GM19043 (cell line): Measurements from ENCODE around the gene LAMA3.
"Not testable (repeated sequence)": the region's sequence is repeated elsewhere in the genome, so short reads cannot be mapped to it uniquely, and the experiment has no call there.

Experiments
- ATAC-seq: cut with Tn5 transposase; IDR thresholded peaks from one replicate; pipeline ENCODE4 v1.9.1; 2021; ENCODE audit warnings: low read depth; ENCODE audit not compliant: unreplicated experiment

The LAMA3 gene

DNA sequence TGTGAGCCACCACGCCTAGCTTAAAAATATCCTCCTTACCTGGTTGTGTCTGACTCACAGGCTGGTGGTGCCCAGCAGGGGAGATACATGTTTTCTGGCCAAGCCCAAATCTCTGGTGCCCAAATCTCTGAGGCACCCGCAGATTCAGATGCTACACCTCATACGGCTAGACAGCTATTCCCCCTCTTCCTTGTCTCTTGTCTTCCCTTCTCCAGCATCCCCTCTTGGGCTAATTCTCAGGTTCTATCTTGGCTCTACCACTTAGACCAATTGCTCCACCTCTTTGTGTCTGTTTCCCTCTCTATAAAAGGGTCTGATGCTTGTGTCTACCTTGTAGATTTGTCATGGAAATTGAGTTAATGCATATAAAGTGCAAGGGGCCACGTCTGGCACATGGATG, 13.4 kb downstream of the LAMA3 start:
- ATAC-seq, result no peak

DNA sequence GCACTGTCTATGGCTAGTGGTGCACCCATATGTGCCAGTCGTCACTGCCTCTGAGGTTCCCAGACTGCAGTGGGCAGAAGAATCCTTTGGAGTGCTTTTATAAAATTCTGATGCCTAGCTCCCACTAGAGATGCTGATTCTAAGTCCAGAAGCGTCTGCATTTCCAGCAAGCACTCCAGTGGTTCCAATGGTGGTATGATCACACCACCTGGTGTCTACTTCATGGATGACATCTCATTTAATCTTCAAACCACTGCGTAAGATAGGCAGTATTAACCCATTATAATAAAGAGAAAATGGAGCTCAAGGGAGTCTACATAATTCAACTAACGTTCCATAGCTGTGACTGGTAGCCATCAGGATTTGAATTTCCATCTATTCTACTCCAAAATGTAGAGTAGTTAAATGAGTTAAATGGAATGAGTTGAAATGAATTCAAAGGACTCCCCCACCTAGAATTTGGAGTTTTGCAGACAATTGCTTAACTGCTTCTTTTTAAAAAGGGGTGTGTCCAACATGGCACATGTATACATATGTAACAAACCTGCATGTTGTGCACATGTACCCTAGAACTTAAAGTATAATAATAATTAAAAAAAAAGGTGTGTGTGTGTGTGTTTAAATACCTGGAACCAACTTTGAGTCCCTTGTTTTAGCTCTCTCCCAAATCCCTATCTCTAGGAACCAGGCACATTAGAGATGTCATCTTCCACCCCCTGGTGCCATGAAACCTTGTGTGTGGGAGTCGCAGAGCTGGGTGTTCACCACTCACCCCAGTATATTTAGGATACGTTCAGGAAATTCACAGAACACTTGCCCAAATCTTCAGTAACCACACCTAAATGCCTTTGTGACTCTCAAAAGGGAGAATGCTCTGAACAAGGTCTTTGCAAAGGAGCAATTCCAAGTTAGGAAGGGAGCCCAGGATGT, 14.1 kb downstream of the LAMA3 start:
- ATAC-seq, result no peak

- no peak for ATAC-seq
Measured at GRCh38 chr18:23703987-23704384, 14.7 kb downstream of the LAMA3 start.

GRCh38 chr18:23704806-23705205, 15.6 kb downstream of the LAMA3 start:
- ATAC-seq, result no peak

DNA sequence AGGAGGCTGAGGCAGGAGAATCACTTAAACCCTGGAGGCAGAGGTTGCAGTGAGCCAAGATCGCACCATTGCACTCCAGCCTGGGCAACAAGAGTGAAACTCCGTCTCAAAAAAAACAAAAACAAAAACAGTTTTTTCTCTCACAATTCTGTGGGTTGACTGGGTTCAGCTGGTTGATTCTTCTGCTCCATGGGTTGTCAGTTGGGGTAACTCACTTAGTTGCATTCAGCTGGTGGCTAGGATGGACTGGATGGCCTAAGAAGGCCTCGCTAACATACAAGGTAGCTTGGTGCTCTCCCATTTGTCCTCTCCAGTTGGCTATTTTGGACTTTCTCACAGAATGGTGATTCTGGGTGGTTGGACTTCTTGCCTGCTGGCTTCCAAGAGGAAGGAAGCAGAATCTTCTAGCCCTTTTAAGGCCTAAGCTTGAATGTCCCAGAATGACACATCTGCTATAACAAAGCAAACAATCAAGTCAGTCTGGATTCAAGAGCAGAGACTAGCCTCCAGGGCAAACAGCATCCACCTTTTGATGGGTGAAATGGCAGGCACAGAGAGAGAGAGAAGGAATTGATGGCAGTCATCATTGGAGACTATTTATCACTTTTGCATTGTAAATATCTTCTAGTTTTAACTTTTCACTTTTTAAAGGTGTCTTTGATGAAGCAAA, 17.9 kb downstream of the LAMA3 start:
- no peak for ATAC-seq

DNA sequence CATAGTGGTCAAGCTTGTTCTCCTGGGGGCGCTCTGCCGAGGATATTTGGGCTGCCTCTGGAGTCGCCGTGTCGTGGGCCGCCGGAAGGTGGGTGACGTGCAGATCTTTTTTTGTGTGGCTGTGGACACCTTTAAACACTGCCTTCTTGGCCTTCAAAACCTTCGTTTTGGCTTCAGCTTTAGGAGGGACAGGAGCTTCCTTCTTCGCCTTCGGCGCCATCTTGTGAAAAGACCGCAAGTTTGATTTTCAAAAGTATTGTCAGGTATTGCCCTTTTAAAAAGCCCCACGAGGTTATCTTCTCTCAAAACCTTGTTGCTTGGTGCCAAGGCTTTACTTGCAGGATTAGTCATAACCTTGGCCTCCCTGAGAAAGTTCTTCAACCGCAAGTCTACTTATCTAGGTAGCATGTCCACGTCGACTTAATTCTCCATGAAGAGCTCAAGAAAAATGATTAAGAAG, 20.8 kb downstream of the LAMA3 start:
- ATAC-seq, result no peak

DNA sequence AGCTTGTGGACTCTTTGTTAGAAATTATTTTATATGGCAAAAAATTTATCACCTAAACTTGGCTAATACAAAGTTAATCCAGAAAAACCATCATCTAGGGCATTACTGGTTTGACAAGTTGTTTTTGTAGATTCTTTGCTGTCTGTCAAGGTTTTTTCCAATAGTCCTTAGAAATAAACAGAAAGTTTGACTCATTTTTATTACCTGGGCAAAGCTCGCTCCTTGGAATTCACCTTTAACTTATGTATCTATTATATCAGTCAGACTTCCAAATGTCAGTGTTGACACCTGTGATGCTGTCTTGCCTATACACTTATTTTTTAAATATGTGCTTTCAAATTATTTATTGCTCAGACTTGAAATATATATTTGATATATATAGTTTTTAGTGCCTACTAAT, 21.7 kb downstream of the LAMA3 start:
- no peak for ATAC-seq

DNA sequence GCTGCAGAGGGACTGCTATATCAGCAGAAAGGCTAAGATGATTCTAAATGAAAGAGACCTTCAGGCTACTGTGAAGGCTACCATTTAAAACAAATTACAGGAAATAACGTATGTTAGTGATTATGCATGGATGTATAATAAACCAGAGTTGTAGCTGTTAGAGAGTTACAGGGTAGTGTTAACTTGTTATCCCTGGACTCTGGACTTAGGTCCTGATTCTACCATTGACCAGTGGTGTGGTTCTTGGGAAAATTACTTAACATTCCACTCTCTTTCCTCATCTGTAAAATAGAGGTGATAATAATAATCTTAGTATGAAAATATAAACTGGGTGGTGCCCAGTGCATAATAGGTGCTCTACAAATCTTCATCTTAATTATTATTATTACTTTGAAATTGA, 22.2 kb downstream of the LAMA3 start:
- no peak for ATAC-seq

DNA sequence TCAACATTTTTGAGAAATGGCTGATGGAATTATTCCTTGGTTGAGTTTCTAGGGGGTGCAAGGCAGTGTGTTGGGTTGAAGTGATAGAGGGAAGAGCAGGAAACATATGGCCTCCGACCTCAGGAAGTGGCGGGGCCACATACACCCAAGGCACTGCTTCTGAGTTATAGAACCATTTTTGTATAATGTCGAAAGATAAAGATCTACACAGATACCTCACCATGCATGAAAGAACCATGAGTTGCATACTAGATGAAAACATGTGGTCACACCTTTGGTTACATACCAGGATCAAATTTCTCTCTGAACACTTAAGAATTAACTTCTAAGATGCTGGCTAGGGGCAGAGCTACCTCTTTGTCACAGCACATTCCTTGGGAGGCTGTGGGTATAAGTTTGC, 23.2 kb downstream of the LAMA3 start:
- no peak for ATAC-seq

DNA sequence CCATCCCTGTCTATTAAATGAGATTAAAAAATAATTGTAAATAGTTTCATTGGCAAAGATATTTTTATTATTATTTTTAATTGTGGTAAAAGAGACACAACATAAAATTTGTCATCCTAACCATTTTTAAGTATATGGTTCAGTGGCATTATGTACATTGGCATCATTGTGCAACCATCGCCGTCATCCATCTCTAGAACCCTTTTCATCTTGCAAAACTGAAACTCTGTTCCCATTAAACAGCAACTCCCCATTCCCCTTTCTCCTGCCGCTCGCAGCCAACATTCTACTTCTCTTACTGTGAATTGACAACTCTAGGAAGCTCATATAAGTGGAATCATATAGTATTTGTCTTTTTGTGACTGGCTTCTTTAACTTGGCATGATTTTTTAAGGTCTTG, 25.3 kb downstream of the LAMA3 start:
- ATAC-seq, result no peak

DNA sequence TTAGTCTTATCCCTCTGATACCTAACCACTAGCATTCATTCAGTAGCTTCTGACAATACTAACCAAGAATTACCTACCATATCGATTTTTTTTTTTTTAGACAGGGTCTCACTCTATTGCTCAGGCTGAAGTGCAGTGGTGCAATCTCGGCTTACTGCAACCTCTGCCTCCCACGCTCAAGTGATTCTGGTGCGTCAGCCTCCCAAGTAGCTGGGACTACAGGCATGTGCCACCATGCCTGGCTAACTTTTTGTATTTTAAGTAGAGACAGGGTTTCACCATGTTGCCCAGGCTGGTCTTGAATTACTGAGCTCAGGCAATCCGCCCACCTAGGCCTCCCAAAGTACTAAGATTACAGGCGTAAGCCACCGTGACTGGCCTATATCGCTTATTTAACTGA, 26.8 kb downstream of the LAMA3 start:
- not testable (repeated sequence) for ATAC-seq

DNA sequence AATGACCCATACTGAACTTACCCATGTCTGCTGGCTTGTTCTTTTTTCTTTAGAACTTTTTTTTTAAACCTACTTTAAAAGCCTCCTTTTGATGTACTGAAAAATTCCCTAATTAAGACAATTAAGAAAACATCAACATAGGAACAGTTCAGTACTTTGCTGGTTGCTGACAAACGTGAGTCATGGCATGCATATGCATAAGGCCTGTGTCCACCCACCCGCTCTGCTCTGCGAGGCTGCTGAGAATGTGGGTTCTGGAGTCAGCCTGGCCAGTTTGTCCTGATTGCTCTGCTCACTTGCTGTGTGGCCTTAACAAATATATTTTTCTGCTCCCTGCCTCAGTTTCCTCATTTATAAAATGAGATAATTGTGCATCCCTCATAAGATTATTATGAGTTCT, 27.3 kb downstream of the LAMA3 start:
- ATAC-seq, result no peak

- no peak for ATAC-seq
Measured at GRCh38 chr18:23716966-23717365, 27.7 kb downstream of the LAMA3 start.

DNA sequence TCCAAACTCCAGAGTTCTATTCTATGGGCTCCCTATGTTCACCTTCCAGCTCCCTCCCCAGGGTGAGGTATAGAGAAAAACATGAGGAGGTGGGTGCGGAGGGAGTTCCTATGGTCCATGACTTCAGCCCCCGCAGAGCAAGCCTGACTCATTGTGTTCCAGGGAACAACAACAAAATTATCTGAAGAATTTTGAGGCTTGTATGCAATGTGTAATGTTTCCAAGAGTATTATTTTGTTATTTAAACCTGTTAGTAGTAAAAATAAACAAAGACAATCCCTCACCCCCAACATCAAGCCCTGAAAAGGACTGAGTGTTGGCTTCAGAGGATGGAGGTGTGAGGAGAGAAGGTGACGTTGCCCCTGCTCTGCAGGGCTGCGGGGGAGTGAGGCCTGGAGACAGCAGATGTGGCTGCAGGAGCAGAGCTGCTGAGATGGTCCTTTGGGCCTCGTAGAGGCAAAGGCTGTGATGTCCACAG, 29.0 kb downstream of the LAMA3 start:
- no peak for ATAC-seq

GRCh38 chr18:23718731-23719130, 29.5 kb downstream of the LAMA3 start:
- ATAC-seq, result no peak

- no peak for ATAC-seq
Measured at GRCh38 chr18:23719634-23720201, 30.5 kb downstream of the LAMA3 start.

- ATAC-seq, result no peak
Measured at GRCh38 chr18:23721696-23722480, 32.6 kb downstream of the LAMA3 start.

DNA sequence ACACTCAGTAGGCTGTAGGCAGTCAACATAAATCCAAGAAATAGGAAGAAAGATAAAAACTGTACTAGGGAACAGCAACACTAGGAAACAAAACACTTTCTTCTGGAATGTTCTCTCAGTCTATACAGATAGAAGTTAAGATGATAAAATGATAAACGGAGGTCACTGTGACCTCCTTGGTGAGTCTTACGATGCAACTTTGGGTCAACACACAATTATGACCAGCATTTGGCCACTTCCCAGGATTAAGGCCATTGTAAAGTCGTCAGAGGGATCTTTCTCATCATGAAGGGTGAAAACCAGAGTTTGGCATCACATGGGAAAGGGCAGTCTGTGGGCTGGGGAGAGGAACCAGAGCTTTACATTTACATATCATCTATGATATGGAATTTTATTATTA, 33.4 kb downstream of the LAMA3 start:
- no peak for ATAC-seq

GRCh38 chr18:23723121-23723520, 33.9 kb downstream of the LAMA3 start:
- ATAC-seq, result no peak

- ATAC-seq, result no peak
Measured at GRCh38 chr18:23724681-23725080, 35.4 kb downstream of the LAMA3 start.

DNA sequence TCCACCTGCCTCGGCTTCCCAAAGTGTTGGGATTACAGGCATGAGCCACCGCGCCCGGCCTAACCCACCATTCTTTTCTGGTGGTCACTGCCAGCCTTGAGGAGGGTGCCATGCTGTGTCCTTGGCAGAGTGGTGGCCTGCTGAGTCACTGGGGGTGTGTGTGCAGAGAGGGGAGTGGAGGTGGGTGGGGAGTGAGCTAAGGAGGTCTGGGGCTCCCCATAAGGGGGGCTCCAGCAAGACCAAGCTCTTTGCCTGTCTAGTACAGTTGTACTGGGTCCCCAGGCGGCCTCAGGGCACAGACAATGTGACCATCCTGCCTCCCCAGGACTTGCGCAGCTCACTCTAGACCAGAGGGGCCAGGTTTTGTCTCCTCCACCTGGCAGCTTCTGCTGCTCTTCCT, 36.1 kb downstream of the LAMA3 start:
- ATAC-seq, result no peak
